GM13976 (cell line): ENCODE data around the gene CHST7.
"Not testable (repeated sequence)": the region's sequence is repeated elsewhere in the genome, so short reads cannot be mapped to it uniquely, and the experiment has no call there.

Experiments
- DNase-seq: peaks from one replicate; pipeline ENCODE4 v3.0.0; 2012; ENCODE audit warnings: low spot score
- CTCF ChIP-seq: IDR thresholded peaks from 2 replicates; pipeline ENCODE4 v1.5.1; 2012; ENCODE audit warnings: borderline replicate concordance, mild to moderate bottlenecking; ENCODE audit not compliant: insufficient read depth; ENCODE audit errors: extremely low read depth, missing control alignments, control extremely low read depth
- in situ Hi-C: fragments of 300-500 bp; cut with MboI; formaldehyde crosslinking; loops from one replicate; pipeline ENCODE4 v1.12.0; 2022; ENCODE audit warnings: low sequenced_read_pairs, mixed read lengths, inconsistent platforms; ENCODE audit not compliant: unreplicated experiment

CHST7 gene

GRCh38 chrX:46573331-46573891 is at the start of gene CHST7:
TSS of gene CHST7 (plus strand) at chrX:46573765. CDS start at chrX:46573932, 167 bp downstream.
- in situ Hi-C loops: loop anchor here (10.0 kb wide), 1 partner anchor 61 kb away; no protein-coding TSS in a partner anchor
- DNase-seq: peak; percentile 41
- TF ChIP-seq CTCF: peak; percentile 41

- DNase-seq, in situ Hi-C loops: not testable (repeated sequence)
These were observed 44.9 kb upstream of the CHST7 start for GRCh38 chrX:46528640-46529039.

- in situ Hi-C loops: not testable (repeated sequence)
These were observed 43.7 kb upstream of the CHST7 start for GRCh38 chrX:46529740-46530403.

GRCh38 chrX:46530404-46530908 is 43.1 kb upstream of the CHST7 start:
- DNase-seq: not testable (repeated sequence)

More at GRCh38 chrX:46529740-46530403, 43.7 kb upstream of the CHST7 start:
- DNase-seq: not testable (repeated sequence)

GRCh38 chrX:46531442-46531841 is 42.1 kb upstream of the CHST7 start:
- DNase-seq: no peak
- in situ Hi-C loops: no loop called here
- no peak for TF ChIP-seq CTCF

More at GRCh38 chrX:46530404-46530908, 43.1 kb upstream of the CHST7 start:
- in situ Hi-C loops: not testable (repeated sequence)

- in situ Hi-C loops: no loop called here
- no peak for DNase-seq
- no peak for TF ChIP-seq CTCF
These were observed 30.1 kb upstream of the CHST7 start for GRCh38 chrX:46543441-46543840.

- DNase-seq, in situ Hi-C loops: not testable (repeated sequence)
These were observed 29.0 kb upstream of the CHST7 start for GRCh38 chrX:46544527-46544926.

GRCh38 chrX:46545111-46546005 is 28.2 kb upstream of the CHST7 start, which contains the start of gene ZNF674:
TSS of gene ZNF674 (minus strand) at chrX:46545421. CDS start at chrX:46542087, 3,334 bp downstream.
- peak; percentile 45 for TF ChIP-seq CTCF
- peak; percentile 90 for DNase-seq
- in situ Hi-C loops: no loop called here
